ENCODE data around the gene ADAM12.

Gene ADAM12

DNA sequence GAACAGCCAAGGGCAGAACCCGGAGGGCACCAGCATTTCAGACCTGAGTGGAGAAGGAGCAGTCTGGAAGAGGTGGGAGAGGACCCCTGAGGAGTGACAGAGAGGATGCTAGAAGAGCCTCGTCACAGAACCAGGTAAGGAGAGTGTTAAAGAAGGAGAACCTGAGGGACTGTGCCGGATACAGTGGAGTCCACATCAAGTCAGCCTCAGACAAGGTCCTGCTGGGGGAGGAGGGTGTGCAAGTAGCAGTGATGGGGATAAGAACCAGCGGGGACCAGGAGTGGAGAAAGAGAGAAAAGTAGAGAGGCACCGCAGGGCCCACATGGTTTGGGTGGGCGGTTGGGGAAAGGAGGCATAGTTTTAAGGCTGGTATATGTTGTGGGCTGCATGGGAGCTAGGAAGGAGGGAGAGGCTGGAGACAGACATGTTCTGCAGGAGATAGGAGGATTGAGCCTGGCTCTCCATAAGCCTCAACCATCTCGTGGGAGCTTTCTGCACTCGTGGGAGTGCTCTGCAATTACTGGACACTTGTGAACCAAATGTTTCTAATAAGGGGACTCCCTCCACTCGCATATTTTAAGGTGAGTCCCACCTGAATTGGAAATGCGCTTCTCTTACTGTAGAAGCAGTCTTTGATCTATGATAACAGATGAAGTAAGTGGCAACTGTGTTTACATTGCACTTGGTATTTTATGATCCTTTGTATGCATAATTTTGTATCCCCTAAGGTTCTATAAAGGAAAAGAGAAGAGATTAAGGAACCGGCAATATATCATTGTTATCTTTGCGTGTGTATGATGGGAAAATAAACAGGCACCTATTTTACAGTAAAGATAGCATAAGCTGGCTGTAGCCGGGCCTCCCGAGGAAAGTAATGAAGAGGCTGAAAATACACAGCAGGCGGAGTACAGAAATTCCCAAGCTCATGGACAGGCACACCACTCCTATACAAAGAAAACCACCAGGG is 154.8 kb downstream of the ADAM12 start:
- no peak for DNase-seq

DNA sequence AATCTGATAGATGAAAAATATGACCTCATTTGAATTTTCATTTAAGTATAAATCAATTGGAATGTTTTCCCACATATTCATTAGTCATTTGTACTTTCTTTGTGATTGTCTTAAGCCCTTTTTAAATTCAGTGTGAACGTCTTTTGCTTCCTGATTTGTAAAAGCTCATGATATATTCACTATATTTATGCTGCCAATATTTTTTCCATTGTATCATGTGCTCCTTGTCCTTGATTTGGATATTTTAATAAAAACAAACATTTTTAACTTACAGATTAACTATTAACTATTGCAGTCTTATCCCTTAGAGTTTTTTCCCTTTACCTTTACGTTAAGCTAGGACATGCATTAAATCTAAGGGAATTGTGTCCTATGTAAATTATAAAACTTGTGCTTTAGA is 157.7 kb downstream of the ADAM12 start:
- DNase-seq = no peak

DNA sequence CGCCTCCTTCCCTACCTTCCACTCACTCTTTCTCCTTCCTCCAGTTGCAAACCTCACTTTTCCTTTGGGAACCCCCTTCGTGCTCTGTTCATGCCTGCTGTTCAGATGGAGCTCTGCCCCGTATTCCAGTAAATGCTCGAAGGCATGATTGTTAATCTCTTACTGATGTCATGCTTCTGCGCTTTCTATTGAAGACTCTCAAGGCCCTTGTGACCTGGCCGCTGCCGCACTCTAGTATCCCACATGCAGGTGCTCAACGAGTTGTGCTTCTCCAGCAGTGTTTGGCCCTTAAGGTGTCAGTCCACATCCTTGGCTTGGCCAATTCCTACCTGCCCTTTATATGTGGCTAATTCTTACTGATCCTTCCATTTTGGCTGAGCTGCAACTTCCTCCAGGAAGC is 158.6 kb downstream of the ADAM12 start:
- no peak for DNase-seq

DNA sequence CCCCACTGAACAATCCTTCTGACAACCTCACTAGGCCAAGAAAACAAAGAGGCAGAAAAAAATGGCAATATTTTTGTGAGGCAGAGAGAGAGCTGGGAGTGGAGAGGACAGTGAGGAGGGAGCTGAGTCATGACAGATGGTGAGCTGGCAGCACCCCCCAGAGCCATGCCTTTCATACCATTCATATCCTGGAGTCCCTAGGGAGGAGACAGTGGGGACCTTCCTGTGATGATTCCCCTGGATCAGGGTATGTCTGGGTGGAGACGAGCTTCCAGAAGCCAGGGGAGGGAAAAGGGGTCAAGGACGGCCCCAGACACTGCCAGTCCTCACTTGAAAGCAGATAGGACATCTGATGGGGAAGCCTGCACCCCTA is 160.5 kb downstream of the ADAM12 start:
- no peak for DNase-seq

DNA sequence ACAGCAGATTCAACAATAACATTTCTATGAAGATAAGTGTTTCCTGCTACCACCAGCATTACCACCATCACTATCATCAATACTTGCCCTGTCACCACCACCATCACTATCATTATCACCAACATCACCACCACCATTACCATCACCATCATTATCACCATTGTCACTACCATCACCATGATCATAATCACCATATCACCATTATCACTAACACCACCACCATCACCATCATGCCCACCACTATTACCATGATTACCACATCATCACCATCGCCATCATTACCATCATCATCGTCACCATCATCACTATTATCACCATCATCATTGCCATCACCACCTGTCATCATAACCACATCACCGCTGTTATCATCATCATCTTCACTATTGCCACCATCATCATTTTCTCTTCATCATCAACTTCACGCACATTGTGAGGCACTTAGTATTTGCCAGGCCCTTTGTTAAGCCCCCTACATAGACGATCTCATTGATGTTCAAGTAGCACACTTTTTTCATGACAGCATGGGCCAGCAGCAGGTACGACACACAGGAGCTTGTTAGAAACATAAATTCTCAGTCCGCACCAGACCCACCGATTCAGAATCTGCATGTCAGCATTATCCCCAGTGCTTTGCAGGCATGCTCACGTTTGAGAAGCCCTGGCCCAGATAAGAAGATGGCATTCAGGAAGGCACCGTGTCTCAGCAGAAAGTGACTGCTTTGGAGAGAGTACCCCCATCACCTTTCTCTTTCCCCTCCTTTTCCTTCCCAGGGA is 161.1 kb downstream of the ADAM12 start:
- DNase-seq = no peak

DNA sequence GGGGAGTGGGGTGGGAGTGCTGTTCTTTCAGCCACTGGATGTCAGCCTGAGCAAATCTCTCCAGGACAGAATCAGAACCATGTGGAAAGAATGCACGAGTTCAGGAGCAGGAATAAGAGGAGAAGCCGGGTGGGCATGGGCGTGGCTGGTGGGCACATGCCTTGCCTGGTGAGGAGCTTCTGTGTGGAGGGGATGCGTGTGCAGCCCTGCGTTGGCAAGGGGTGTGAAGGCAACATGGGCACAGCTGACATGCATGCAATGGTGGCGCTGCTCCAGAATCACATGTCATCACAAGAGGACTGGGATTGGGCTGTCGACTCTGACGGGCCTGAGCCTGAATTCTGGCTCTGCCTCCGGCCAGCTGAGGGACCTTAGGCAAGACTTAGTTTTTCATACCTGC is 162.1 kb downstream of the ADAM12 start:
- no peak for DNase-seq

DNA sequence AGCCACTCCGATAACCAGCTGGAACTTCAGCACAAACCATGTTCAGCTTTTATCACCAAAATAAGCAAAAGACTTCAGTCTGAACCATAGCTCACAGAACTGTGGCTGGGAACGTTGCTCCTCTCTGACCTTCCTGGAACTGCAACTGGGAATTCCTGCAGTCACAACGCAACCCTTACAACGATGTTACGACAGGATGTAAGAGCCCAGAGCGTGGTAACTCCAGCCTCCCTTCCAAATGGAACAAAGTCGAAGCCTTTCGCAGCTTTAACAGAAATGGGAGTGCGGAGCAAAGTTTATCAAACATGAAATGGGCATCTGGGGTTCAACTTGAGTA is 162.6 kb downstream of the ADAM12 start:
- DNase-seq = no peak

DNA sequence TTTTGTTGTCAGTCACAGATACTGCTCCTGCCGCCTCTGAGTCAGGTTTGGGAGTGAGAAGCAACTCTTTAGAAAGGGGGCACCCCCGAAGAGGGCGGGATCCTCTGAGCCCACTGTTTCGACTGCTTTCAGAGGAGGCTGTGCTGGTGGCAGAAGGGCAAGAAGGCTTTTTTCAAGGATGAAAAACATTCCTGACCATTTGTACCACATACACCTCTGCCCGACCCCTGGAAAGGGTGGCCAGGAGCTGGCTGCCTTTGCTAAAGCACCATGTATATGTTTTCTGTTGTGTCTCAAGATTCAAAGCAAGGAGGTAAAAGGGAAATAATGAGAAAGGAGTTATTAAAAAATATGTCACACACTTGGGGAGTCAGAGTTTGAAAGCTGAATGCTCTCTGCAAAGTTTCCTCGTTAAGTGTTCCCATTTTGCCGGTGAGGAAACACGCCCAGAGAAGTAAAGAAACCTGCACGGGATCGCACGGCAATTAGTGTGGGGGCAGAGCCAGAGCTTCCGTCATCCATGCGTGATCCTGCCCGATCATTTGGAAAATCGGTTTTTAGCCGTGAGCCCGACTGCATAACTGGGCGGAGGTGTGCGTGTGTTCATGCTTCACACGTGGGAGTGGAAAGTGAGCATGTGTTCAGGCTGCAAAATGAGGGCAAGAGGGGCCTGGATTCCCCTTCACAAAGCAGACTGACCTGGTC is 163.2 kb downstream of the ADAM12 start:
- DNase-seq = no peak

DNA sequence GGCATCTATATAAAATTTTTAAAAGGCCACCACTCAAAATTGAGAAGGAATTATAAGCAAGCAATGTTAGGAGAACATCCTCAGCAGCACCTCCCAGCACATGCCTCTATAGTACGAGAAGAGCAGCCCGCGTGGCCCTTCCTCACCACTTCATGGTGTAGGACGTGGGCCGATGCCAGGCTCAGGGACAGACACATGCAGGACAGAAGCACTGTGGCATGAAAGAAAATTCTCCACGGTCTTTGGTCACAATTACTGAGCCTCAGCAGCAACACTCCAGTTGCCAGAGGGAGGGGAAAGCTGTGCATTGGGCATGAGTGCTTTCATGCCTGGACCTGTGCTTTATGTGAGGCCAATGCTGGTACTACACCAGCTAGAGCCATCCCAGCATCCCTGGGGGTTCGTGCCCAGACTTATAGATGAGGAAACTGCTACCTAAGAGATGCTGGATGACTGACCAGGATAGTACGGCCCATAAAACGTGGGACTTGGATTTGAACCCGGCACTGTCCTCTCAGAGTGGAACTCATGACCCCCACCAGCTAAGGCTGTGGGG is 164.7 kb downstream of the ADAM12 start:
- DNase-seq = no peak

DNA sequence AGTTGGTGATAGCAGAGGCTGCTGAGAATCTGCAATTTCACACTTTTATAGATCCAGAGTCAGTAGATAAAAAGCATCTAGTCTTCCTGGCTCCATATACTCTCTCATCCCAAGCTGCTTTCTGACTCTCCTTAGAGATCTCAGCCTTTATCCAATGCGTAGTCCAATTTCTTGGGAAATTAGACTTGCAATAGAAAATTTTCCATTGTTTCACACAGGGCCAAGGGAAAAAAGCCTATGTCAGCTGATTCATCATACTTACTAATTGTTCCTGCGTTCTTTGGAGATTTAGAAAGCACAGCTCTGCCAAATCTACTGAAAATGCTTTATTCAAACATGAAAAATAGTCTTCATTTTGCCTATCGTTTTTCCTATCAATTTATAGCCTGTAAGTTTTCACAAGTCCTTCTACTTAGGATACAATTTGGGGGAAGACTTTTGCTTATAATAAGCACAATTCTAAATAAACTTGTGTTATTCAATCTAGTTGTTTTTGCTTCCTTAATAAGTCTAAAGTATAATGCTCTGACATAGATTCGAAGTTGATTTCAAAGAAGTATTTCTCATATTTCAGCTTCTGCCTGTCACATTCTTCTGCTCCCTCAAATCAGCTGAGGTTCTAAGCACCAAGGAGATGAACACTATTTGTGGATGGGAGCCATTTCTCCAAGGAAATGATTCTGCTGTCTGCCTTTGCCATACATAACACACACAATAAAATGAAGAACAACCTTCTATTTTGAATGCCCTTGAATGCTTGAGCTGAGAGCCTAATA is 165.4 kb downstream of the ADAM12 start:
- DNase-seq = no peak

DNA sequence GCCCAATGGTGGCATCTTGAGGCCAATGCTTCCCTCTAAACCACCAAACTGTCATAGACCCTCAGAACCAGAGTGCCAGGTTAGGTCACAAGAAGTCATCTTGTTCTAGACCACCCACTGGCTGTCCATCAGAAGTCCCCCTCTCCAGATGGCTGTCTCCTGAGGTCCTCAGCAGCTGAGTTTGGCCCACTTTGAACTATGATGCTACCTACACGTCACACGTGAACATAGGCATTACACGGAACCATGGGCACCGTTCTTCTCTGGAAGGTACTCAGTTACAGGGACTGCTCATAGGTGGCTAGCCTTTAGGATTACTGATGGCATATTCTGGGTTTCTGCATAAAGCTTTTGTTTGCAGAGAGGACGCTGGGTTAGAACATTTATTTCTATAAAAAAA is 166.4 kb downstream of the ADAM12 start:
- no peak for DNase-seq

DNA sequence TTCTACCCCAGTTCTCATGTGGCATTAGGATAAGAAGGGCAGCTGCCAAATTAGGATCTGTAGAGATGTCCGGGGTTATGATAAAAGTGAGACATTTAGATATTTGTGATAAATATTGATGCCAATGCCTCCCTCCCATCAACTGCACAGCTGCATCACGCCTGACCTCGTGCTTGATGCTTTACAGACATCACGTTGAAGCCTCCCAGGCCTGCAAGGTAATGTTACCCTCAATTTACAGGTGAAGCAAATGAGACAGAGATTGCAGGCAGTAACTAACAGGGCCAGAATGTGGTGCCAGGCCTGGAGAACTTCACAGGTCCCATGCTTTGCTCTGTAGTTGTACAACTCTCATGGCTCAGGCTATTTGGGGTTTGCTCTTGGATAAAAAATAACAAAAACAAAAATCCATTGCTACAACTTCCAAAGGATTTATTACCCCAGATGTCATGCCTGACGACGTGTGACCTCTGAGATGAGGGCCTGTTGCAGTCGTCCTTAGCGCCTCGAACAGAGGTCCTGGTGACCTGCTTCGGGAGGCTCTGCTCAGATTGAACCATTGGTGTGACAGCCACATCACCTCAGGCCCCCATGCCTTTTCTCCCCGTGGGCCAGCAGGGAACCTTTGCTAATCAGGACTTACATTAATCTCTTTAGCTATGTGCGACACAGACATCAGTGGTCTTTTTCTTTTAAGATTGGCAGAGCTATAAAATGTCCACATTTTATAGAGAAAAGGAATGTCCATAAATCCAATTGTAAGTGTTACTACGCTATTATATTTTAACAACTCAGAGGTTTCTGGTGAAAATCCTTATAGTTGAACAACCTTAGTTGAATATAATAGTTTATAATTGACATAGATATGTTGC is 169.3 kb downstream of the ADAM12 start:
- DNase-seq = no peak

DNA sequence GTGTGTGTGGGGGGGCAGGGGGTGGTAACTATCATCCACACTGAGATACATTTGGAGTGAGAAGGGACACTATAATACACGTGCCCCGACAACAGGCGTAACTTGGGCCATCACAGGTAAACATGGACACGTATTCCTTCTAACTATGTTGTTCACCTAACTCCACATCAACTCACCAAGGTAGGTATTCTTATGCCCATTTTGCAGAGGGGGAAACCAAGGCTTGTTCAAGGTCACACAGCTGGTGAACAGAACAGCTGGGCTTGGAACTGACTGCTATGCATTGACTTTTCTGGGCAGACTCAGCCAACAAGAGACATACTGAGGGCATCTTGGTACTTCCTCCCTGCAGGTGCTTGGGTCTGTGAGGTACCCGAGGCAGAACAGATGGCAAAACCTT is 170.1 kb downstream of the ADAM12 start:
- DNase-seq = no peak

DNA sequence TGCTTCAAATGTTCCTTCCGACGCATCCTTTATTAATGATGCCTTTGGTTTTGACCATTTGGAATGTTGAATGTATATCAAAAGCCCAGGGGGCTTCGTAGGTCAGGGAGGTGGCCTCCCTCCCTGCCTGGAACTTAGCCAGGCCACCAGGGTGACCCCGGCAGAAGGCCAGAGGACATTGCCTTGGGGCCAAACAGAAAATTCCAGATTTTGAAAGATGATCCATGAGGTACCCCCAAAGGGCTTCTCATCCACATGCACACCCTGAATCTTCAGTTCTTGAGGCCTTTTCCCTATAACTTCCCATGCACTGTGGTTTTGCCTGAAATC is 171.7 kb downstream of the ADAM12 start:
- no peak for DNase-seq

DNA sequence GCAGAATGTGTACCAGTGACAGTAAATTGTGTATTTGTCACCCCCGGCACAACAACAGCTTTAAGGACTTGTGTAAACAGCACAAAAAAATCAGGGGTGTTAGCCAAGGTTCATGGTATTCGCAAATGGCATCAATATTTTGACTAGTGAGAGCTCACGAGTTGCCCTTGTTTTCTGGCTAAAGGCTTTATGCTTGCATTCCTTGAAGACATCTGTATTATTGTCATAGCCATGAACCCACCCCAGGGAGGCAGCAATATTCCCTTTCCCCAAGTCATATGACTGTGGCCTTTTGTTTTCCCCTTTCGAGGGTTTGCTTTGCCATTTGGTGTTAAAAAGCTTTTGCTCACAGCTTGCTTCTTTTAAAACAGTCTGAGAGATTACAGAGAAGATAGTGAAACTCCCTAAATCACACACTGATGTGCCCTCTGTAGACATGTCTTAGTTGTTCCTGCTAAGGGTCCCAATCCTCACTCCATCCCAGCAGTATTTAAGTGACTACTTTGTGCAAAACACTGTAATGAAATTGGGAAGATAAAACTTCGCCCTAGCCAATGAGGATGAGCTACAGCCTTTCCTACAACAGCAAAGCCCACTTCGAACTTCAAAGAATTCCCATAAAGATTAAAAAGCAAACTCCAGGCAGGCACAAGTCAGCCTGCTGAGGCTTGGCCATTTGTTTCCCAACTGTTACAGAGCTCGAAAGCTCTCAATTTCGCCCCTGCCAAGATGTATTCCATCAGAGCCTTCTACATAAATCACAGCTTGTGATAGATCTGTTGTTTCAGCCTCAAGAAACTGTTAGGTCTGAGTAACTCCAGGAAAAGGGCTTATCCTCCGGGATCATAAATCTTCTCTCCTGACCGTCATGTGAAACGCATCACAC is 172.3 kb downstream of the ADAM12 start:
- DNase-seq = no peak

DNA sequence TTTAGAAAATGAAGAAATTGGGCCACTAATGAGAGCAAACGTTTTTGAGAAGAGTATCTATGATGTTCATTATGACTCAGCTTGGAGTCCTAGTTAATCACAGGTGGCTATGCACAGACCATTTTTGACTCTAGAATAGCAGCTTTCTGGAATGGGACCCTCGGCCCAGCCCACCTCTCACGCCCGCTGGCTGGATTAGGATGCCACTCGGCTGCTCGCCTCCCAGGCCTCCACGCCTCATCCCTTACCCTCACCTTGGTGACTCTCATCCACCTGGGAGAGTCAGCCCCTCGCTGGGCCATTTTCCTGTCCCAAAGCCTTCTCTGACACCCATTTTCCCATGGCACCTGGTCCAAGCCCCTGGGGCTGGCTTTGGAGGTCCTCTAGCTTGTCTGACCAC is 173.6 kb downstream of the ADAM12 start:
- DNase-seq = no peak

DNA sequence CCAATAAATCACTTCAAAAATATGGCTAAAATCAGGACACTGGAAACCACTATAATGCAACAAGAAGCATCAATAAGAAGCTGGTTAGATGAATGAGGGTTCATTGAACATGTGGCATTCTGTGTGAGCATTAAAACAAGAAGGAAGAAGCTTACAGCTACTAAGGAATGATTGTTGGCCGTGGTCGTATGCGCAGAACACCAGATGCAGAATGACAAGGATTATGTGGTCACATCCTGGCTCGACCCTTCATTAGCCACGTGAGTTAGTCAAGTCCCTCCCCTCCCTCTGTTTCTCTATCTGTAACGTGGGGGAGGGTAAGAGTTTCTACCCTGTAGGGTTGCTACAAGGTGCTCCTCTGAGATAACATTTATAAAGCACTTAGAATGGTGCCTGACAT is 174.3 kb downstream of the ADAM12 start:
- DNase-seq = no peak

DNA sequence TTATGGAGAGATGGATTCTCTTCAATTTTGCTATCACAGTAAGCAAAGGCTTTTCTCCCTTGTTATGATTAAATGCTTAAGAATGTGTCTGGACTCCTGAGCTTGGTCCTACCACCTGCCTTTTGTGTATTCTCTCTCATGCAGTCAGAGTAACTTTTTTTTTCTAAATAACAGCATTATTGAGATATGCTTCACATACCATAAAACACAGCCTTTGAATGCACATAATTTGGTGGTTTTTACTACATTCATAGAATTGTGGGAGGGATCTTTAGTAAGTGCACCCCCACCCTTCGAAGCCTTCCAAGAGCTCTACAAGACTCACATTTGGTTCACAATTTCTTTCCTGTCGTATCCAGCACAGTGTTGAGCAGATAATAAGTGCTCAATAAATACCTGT is 175.5 kb downstream of the ADAM12 start:
- no peak for DNase-seq

DNA sequence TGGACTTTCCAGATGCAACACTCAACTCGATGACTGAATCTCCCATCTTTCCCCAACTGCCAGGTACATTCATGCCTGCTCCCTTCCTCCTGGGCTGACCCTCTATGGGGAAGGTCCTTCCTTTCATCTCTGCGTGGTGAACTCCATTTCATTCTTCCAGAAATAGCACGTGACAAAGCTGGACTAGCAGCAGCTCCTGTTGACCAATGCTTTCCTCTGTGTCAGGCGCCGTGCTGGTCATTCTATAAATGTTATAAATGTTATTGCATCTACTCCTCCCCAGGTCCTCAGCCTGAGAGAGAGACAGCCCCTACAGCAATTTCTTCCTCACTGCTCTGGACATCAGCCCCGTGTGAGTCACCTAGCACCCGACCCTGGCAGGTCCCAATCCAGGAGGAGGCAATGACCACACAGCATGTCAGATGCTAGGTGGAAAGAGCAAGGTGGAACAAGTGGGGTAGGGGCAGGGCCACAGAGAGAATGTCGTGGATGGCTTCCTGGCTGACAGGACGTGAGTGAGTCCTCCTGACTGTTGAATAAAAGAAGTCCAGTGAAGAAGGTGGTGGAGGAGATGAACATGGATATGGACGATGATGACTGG is 178.1 kb downstream of the ADAM12 start:
- DNase-seq = no peak

DNA sequence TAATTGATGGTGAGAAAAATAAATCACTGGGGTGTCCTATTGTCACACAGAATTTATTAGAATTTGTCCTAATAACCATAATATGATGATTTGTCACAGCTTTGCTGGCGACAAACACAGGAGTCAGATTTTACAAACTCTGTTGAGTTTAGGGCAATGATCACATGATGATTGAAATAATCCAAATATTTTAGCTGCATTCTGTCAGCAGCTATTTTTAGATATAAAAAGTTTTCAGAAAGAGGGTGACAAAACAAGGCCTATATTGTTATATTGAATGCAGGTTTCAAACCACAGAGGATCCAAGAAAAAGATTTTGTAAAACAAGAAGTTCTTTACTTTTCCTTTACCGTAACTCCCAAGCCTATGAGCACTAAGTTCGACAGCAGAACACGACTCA is 178.8 kb downstream of the ADAM12 start:
- no peak for DNase-seq
